ENCODE measurements around the gene ZNF423. TPM values are rescaled to one million over a fixed set of nuclear protein-coding genes. Genes with fewer than 3 reads are reported as not detected.

The ZNF423 gene
- total and polyA plus RNA-seq, 7 donors: 2.3 to 30.7 (median 14.4) TPM

DNA sequence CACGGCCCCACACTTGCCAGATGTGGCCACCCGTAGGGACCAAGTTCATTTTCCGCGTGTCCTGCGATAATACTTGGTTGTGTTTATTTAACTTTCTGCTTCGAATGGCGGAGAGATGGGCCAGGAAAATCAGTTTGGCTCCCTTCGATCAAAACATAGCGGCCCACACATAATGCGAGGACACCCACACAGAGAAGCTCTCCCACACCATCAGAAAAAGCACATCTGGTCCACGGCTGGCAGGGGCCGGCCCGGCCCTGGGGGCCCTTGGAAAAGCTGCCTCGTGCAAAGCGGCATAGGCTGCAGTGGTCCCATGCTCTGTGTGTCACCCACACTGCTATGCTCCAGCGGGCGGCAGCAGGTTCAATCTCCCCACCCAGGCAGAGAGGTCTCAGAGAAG, 46.9 kb downstream of the ZNF423 start:
- ATAC-seq: no peak
- Histone ChIP-seq H3K4me1 (peaks cover 47% of the 10 kb centered on the region), H3K27me3 (ENCODE audit: insufficient read depth in 3 of 3, low read length in 2 of 3) (no peaks in the 10 kb centered on the region), H3K27ac (no peak overlapping the region), H3K4me3 (no peak overlapping the region), H3K36me3 (ENCODE audit: insufficient read depth in 1 of 2, low read depth in 1 of 2) (no peaks in the 10 kb centered on the region), H3K9me3 (no peaks in the 10 kb centered on the region)
- DNase-seq: no peak
- 60 to 72% (median 60%) methylated on average over 17 of the region's 17 CpGs for WGBS, 3 donors
- intact Hi-C loops (cut with DNase I): no loop called here
- TF ChIP-seq, protein P1, sequence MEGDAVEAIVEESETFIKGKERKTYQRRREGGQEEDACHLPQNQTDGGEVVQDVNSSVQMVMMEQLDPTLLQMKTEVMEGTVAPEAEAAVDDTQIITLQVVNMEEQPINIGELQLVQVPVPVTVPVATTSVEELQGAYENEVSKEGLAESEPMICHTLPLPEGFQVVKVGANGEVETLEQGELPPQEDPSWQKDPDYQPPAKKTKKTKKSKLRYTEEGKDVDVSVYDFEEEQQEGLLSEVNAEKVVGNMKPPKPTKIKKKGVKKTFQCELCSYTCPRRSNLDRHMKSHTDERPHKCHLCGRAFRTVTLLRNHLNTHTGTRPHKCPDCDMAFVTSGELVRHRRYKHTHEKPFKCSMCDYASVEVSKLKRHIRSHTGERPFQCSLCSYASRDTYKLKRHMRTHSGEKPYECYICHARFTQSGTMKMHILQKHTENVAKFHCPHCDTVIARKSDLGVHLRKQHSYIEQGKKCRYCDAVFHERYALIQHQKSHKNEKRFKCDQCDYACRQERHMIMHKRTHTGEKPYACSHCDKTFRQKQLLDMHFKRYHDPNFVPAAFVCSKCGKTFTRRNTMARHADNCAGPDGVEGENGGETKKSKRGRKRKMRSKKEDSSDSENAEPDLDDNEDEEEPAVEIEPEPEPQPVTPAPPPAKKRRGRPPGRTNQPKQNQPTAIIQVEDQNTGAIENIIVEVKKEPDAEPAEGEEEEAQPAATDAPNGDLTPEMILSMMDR (IDR thresholded peaks at IDR 0.05): no peak

- TF ChIP-seq, protein P1 (IDR thresholded peaks at IDR 0.05): no peak
- Histone ChIP-seq H3K9me3 (no peaks in the 10 kb centered on the region), H3K27ac (no peak overlapping the region), H3K4me3 (no peak overlapping the region), H3K4me1 (peaks cover 23% of the 10 kb centered on the region), H3K36me3 (ENCODE audit: insufficient read depth in 1 of 2, low read depth in 1 of 2) (no peaks in the 10 kb centered on the region), H3K27me3 (ENCODE audit: insufficient read depth in 3 of 3, low read length in 2 of 3) (no peaks in the 10 kb centered on the region)
- DNase-seq: no peak
- no peak for ATAC-seq
- intact Hi-C loops (cut with DNase I): loop anchor here in 1 of 2 donors (1.0 kb wide), 1 partner anchor 20 kb away; no protein-coding TSS in a partner anchor
- 78 to 86% (median 79%) methylated on average over 4 of the region's 4 CpGs for WGBS, 3 donors
These were observed 49.5 kb downstream of the ZNF423 start for GRCh38 chr16:49806446-49806845.

- WGBS, 3 donors: 85 to 90% (median 87%) methylated on average over 4 of the region's 4 CpGs
- H3K27ac ChIP-seq: no peak overlapping the region
- H3K27me3 ChIP-seq (ENCODE audit: insufficient read depth in 3 of 3, low read length in 2 of 3): no peaks in the 10 kb centered on the region
- intact Hi-C loops (cut with DNase I): no loop called here
- no peak for DNase-seq
- H3K4me3 ChIP-seq: no peak overlapping the region
- no peak for ATAC-seq
- H3K4me1 ChIP-seq: peaks cover 16% of the 10 kb centered on the region
- H3K9me3 ChIP-seq: no peaks in the 10 kb centered on the region
- TF ChIP-seq, protein P1 (IDR thresholded peaks at IDR 0.05): no peak
- no peaks in the 10 kb centered on the region for H3K36me3 ChIP-seq (ENCODE audit: insufficient read depth in 1 of 2, low read depth in 1 of 2)
These were observed 54.6 kb downstream of the ZNF423 start for GRCh38 chr16:49801290-49801689.

DNA sequence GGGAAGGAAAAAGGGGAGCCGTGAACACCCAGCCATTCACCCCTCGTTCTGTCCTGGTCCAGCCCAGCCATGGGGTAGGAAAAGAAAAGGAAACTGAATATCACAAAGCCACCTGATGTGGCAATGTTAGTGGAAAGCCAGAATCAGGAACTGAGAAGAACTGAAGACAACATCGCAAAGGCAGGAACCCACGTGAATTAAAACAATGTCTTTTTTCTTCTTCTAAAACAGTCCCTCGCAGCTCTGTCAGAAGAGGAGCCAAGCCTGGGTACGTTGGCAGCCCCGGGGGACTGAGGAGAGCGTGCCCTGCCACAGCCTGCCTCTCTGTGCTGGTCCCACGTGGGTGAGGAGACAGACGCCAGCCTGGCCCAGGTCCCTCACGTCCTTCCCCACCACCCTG, 55.0 kb downstream of the ZNF423 start:
- no peak for ATAC-seq

DNA sequence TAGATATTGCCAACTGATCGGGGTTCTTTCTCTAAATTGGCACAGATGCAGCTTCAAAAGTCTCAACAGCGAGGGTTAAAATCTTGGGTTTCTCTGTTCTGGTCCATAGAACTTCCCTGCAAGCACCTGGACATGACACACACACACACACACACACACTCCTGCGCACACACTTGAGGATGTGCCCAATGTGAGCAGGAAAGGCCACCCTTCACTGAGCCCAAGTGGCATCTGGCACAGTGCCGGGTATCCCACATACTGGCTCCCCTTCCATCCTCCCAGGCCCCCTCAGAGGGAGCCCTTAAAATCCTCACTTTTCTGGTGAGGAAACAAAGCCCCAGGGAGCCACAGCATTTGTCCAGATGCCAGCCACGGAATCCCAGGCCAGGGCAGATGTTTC, 55.5 kb downstream of the ZNF423 start:
- TF ChIP-seq, protein P1 (IDR thresholded peaks at IDR 0.05): no peak

More for the DNA sequence above, 55.0 kb downstream of the ZNF423 start:
- TF ChIP-seq, protein P1 (IDR thresholded peaks at IDR 0.05): no peak
- WGBS, 3 donors: 34 to 56% (median 35%) methylated on average over 11 of the region's 11 CpGs
- Histone ChIP-seq H3K4me1 (peaks cover 16% of the 10 kb centered on the region), H3K27me3 (ENCODE audit: insufficient read depth in 3 of 3, low read length in 2 of 3) (no peaks in the 10 kb centered on the region), H3K27ac (no peak overlapping the region), H3K36me3 (ENCODE audit: insufficient read depth in 1 of 2, low read depth in 1 of 2) (no peaks in the 10 kb centered on the region), H3K9me3 (no peaks in the 10 kb centered on the region), H3K4me3 (no peak overlapping the region)
- intact Hi-C loops (cut with DNase I): no loop called here
- no peak for DNase-seq

More for the DNA sequence above, 55.5 kb downstream of the ZNF423 start:
- ATAC-seq: no peak
- intact Hi-C loops (cut with DNase I): no loop called here
- Histone ChIP-seq H3K27ac (no peak overlapping the region), H3K4me1 (peaks cover 20% of the 10 kb centered on the region), H3K36me3 (ENCODE audit: insufficient read depth in 1 of 2, low read depth in 1 of 2) (no peaks in the 10 kb centered on the region), H3K27me3 (ENCODE audit: insufficient read depth in 3 of 3, low read length in 2 of 3) (no peaks in the 10 kb centered on the region), H3K9me3 (no peaks in the 10 kb centered on the region), H3K4me3 (no peak overlapping the region)
- 70 to 73% (median 72%) methylated on average over 5 of the region's 5 CpGs for WGBS, 3 donors
- no peak for DNase-seq

Measured in psoas muscle (tissue), 8 donors.